T-helper 1 cell (primary cell): Measurements from ENCODE around the gene CYP1A1.

Experiments used
- DNase-seq, 5 donors: peaks; one replicate each; pipeline ENCODE4 v3.0.0-alpha.2; 2012 to 2020

Gene CYP1A1

DNA sequence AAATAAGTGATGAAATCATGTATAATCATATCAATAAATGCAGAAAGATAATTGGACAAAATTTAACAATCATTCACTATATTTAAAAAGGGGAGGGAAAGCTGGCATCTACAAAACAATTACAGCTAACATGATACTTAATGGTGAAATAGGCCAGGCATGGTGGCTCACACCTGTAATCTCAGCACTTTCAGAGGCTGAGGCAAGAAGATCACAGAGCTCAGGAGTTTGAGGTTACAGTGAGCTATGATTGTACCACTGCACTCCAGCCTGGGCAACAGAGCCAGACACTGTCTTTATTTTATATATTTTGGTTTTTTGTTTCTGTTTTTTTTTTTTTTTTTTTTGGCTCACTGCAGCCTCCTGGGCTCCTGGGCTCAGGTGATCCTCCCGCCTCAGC is 41.6 kb downstream of the CYP1A1 start:
- no peak for DNase-seq

DNA sequence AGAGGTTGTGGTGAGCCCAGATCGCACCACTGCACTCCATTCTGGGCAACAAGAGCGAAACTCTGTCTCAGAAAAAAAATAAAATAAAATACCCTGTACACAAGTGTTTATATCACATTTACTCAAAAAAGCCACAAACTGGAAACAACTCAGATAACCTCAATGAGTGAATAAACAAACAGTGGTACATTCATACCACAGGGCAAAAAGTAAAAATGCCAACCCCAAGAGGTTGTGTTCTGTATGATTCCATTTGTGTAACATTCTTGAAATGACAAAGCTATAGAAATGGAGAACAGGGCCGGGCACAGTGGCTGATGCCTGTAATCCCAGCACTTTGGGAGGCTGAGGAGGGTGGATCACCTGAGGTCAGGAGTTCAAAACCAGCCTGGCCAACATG is 42.4 kb downstream of the CYP1A1 start:
- peak in 1 of 5 donors; percentile 3 for DNase-seq

GRCh38 chr15:74680456-74680855 is 44.9 kb downstream of the CYP1A1 start:
- no peak for DNase-seq

DNA sequence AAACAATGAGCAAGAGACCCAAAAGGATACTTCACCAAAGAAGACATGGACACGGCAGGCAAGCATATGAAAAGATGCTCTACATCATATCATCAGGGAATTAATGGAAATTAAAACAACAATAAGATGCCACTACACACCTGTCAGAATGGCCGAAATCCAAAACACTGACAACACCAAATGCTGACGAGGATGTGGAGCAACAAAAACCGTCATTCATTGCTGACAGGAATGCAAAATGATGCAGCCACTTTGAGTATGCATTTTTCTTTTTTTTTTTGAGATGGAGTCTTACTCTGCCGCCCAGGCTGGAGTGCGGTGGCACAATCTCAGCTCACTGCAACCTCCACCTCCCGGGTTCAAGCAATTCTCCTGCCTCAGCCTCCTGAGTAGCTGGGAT is 48.5 kb downstream of the CYP1A1 start:
- DNase-seq: no peak

- no peak for DNase-seq
Measured at GRCh38 chr15:74674161-74674560, 51.2 kb downstream of the CYP1A1 start.

DNA sequence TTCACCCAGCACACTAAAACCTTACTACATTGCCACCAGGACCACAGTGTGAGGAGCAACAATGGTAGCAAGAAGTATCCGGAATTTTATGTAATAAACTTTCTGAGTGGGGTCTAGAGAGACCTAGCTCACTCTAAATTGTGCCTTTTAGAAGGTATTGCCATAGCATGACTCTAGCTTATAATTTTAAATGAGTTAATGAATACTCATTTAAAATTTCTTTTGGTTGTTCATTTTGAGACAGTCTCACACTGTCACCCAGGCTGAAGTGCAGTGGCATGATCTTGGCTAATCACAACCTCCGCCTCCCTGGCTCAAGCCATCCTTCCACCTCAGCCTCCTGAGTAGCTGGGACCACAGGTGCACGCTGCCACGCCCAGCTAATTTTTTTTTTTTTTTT is 55.7 kb downstream of the CYP1A1 start:
- DNase-seq: no peak
